Endothelial cell of umbilical vein (primary cell): ENCODE data around the gene ATP5PO. TPM values are rescaled to one million over a fixed set of nuclear protein-coding genes. Genes with fewer than 3 reads are reported as not detected.

Experiments used
- BruUV-seq: library from RNA; stranded (reverse); fragments of 400-500 nt; replicated peaks from 2 replicates; lab custom pipeline; 2021; lab: Mats Ljungman, UMichigan
- CTCF ChIA-PET: fragments of 300-600, 350-600 bp; sonication (Branson Sonifier 250); formaldehyde crosslinking; loops from one replicate; lab custom pipeline; 2021; ENCODE audit warnings: antibody characterized with exemption, inconsistent platforms; lab: Charles Lee
- POLR2A ChIA-PET: fragments of 300-600, 350-600 bp; sonication (Branson Sonifier 250); formaldehyde crosslinking; loops from one replicate; lab custom pipeline; 2021; ENCODE audit warnings: antibody characterized with exemption, inconsistent platforms; lab: Charles Lee
- DNase-seq: peaks from one replicate; pipeline ENCODE4 v3.0.0-alpha.2; 2011; ENCODE audit warnings: low read depth, low spot score
- FAIRE-seq: peaks from 2 replicates; lab custom pipeline; 2011; peaks lifted over from hg19 to GRCh38; lab: Jason Lieb, UNC
- H2AFZ ChIP-seq: 2 replicates; pipeline ENCODE4 v1.6.0; 2012; ENCODE audit warnings: low read depth, low read length, control low read depth, inconsistent platforms
- H3K27ac ChIP-seq: 2 replicates; pipeline ENCODE4 v1.5.1; 2011; ENCODE audit warnings: low read depth, mild to moderate bottlenecking, control low read depth, low read length, moderate library complexity; ENCODE audit not compliant: insufficient read depth
- H3K27me3 ChIP-seq, 2 experiments: 2 replicates each; pipeline versions ENCODE4 v1.6.0 to v1.6.1; 2011; ENCODE audit warnings: low read length in 2 of 2, mixed read lengths in 1 of 2; ENCODE audit not compliant: control insufficient read depth in 2 of 2, insufficient read depth in 2 of 2
- H3K36me3 ChIP-seq, 2 experiments: 2 replicates in 1 of 2; 3 replicates in 1 of 2; pipeline ENCODE4 v1.5.1; 2011; ENCODE audit warnings: low read length in 2 of 2, mild to moderate bottlenecking in 1 of 2, moderate library complexity in 1 of 2; ENCODE audit not compliant: control insufficient read depth in 2 of 2, insufficient read depth in 2 of 2; ENCODE audit errors: extremely low read depth in 1 of 2
- H3K4me1 ChIP-seq: 3 replicates; pipeline ENCODE4 v1.5.1; 2011; ENCODE audit warnings: mild to moderate bottlenecking, low read length; ENCODE audit not compliant: control insufficient read depth, insufficient read depth; ENCODE audit errors: extremely low read depth
- H3K4me2 ChIP-seq: 2 replicates; pipeline ENCODE4 v1.6.1; 2011; ENCODE audit warnings: low read length, control low read depth, mixed read lengths; ENCODE audit not compliant: insufficient read depth
- H3K4me3 ChIP-seq, 3 experiments: fragments of 200-600 bp in 1 of 3; sonication (generic), shearing (Covaris generic) in 1 of 3; replicated peaks in 1 of 3; 2 replicates each; pipeline ENCODE4 v1.5.1; 2011 to 2016; ENCODE audit warnings: control low read depth in 3 of 3, low read length in 3 of 3, mild to moderate bottlenecking in 2 of 3, inconsistent platforms in 1 of 3, low read depth in 1 of 3, moderate library complexity in 1 of 3; ENCODE audit not compliant: insufficient read depth in 1 of 3
- H3K79me2 ChIP-seq: 2 replicates; pipeline ENCODE4 v1.6.0; 2012; ENCODE audit warnings: low read length, inconsistent platforms; ENCODE audit not compliant: control insufficient read depth, insufficient read depth
- H3K9ac ChIP-seq: replicated peaks from 2 replicates; pipeline ENCODE3; 2011; ENCODE audit warnings: low read length, control low read depth; ENCODE audit not compliant: insufficient read depth; ENCODE audit errors: extremely low read depth
- H3K9me1 ChIP-seq: replicated peaks from 3 replicates; pipeline ENCODE4 v1.6.0; 2011; ENCODE audit warnings: mild to moderate bottlenecking, low read length; ENCODE audit not compliant: control insufficient read depth, insufficient read depth; ENCODE audit errors: extremely low read depth
- H3K9me3 ChIP-seq: replicated peaks from 2 replicates; pipeline ENCODE4 v1.5.1; 2012; ENCODE audit warnings: low read length, inconsistent platforms; ENCODE audit not compliant: control insufficient read depth, insufficient read depth
- H4K20me1 ChIP-seq: replicated peaks from 2 replicates; pipeline ENCODE3; 2011; ENCODE audit warnings: mild to moderate bottlenecking, low read length; ENCODE audit not compliant: control insufficient read depth, insufficient read depth; ENCODE audit errors: extremely low read depth
- CTCF ChIP-seq, 2 donors: IDR thresholded peaks; 1 replicate in 1 of 2; 2 replicates in 1 of 2; pipeline ENCODE4 v1.5.1; 2011; ENCODE audit warnings: low read length in 2 of 2, mild to moderate bottlenecking in 2 of 2, moderate library complexity in 2 of 2, control low read depth in 1 of 2, inconsistent platforms in 1 of 2, low read depth in 1 of 2; ENCODE audit not compliant: insufficient read depth in 1 of 2; ENCODE audit errors: extremely low read depth in 1 of 2
- EZH2 ChIP-seq: IDR thresholded peaks from 2 replicates; pipeline ENCODE4 v1.6.1; 2012; ENCODE audit warnings: borderline replicate concordance, low read depth, mild to moderate bottlenecking, moderate library complexity, low read length, inconsistent platforms; ENCODE audit not compliant: severe bottlenecking
- FOS ChIP-seq: IDR thresholded peaks from 2 replicates; pipeline ENCODE4 v1.6.1; 2011; ENCODE audit warnings: mild to moderate bottlenecking, low read length, moderate library complexity, borderline replicate concordance; ENCODE audit not compliant: insufficient read depth
- GATA2 ChIP-seq: IDR thresholded peaks from 2 replicates; pipeline ENCODE4 v1.7.0; 2011; ENCODE audit warnings: low read depth, mild to moderate bottlenecking, moderate library complexity, mixed read lengths, low read length; ENCODE audit not compliant: insufficient read length, insufficient read depth
- JUN ChIP-seq: IDR thresholded peaks from 2 replicates; pipeline ENCODE4 v1.6.1; 2011; ENCODE audit warnings: borderline replicate concordance, low read depth; ENCODE audit not compliant: insufficient read length, insufficient read depth
- MAX ChIP-seq: IDR thresholded peaks from 2 replicates; pipeline ENCODE4 v1.6.1; 2011; ENCODE audit not compliant: insufficient read depth, insufficient read length
- MYC ChIP-seq: IDR thresholded peaks from one replicate; pipeline ENCODE4 v1.6.1; 2011; ENCODE audit warnings: mild to moderate bottlenecking, low read depth, low read length
- POLR2A ChIP-seq: IDR thresholded peaks from 2 replicates; pipeline ENCODE4 v1.6.1; 2012; ENCODE audit warnings: low read depth, mild to moderate bottlenecking, control low read depth, low read length
- POLR2AphosphoS5 ChIP-seq: IDR thresholded peaks from 2 replicates; pipeline ENCODE4 v1.6.1; 2012; ENCODE audit warnings: low read depth, mild to moderate bottlenecking, control low read depth, low read length, moderate library complexity; ENCODE audit not compliant: insufficient read depth
- dilution Hi-C: fragments of 300-500 bp; cut with MboI; formaldehyde crosslinking; loops from one replicate; pipeline ENCODE4 v1.15.0; 2019; ENCODE audit warnings: low sequenced_read_pairs; ENCODE audit not compliant: extremely low pct_ligation_motif_present
- intact Hi-C: fragments of 100-400 bp; cut with micrococcal nuclease; formaldehyde crosslinking; loops from one replicate; pipeline ENCODE4 v1.10.0; 2022
- polyA plus RNA-seq, 4 experiments: library from polyadenylated mRNA; depleted of rRNA in 3 of 4; stranded (reverse) in 3 of 4; unstranded in 1 of 4; fragments of >200 nt; gene quantifications; 2 replicates each; pipeline versions ENCODE4 v1.2.1 to v1.2.3, GENCODE V29; 2011 to 2012; ENCODE audit warnings: missing spikeins in 1 of 4
- total RNA-seq: library from RNA; stranded (reverse); gene quantifications from 2 replicates; pipeline ENCODE4 v1.2.3, GENCODE V29; 2021

Gene ATP5PO
- total and polyA plus RNA-seq, 2 donors (not counting 3 experiments of a cell fraction or from before 2014, with no cell fraction given): 187 to 207 TPM

- BruUV-seq: no TSS peak
- dilution Hi-C loops: no loop called here
Measured at GRCh38 chr21:33961061-33961460, 45.5 kb upstream of the ATP5PO start.

More at GRCh38 chr21:33961061-33961460, 45.5 kb upstream of the ATP5PO start:
- Histone ChIP-seq H3K36me3 (no peaks in the 10 kb centered on the region), H3K27ac (no peak overlapping the region), H3K4me3 (no peak overlapping the region), H3K9me3 (no peaks in the 10 kb centered on the region), H3K4me2 (no peak overlapping the region), H3K9me1 (no peaks in the 10 kb centered on the region), H3K27me3 (peaks cover 2 to 8% of the 10 kb centered on the region in 2 experiments), H3K79me2 (no peaks in the 10 kb centered on the region), H2AFZ (no peak overlapping the region), H3K4me1 (no peaks in the 10 kb centered on the region), H3K9ac (no peak overlapping the region), H4K20me1 (no peaks in the 10 kb centered on the region)
- DNase-seq (no peak), FAIRE-seq (no peak)
- POLR2A ChIA-PET: no interaction called here
- CTCF ChIA-PET: interaction anchor here (0.6 to 1.8 kb wide), 2 partner anchors 37 to 321 kb away, joined by 3 to 7 read pairs; no protein-coding TSS in a partner anchor
- TF ChIP-seq EZH2 (no peak), GATA2 (no peak), FOS (no peak), MAX (no peak), MYC (no peak), POLR2A (no peak), POLR2AphosphoS5 (no peak), JUN (no peak), CTCF (IDR thresholded peaks at IDR 0.05; ENCODE audit: extremely low read depth in 1 of 2, insufficient read depth in 1 of 2, low read depth in 1 of 2, low read length in 2 of 2) (no peak)
- intact Hi-C loops: no loop called here
